Measurements from ENCODE around the gene TRAPPC3.
A peak's percentile ranks its signal among the peaks of the same experiment; 100 is the strongest.

TRAPPC3 gene

GRCh38 chr1:36111151-36111550 lies 38.1 kb downstream of the TRAPPC3 start:
- no peaks in the 10 kb centered on the region for H3K79me2 ChIP-seq (ENCODE audit: insufficient read depth, low read length)
- H3K9me3 ChIP-seq (ENCODE audit: insufficient read depth, low read depth, low read length), result no peaks in the 10 kb centered on the region
- H3K36me3 ChIP-seq (ENCODE audit: insufficient read depth, low read length), result no peaks in the 10 kb centered on the region
- H3K4me1 ChIP-seq (ENCODE audit: insufficient read depth, low read length, poor library complexity, severe bottlenecking), result peaks cover 38% of the 10 kb centered on the region
- no peak overlapping the region for H3K9ac ChIP-seq (ENCODE audit: low read depth, low read length, poor library complexity, severe bottlenecking)
- H3K4me3 ChIP-seq (ENCODE audit: low read length, poor library complexity, severe bottlenecking), result no peak overlapping the region
- H3F3A ChIP-seq (ENCODE audit: low read depth), result no peaks in the 10 kb centered on the region
- no peaks in the 10 kb centered on the region for H4K20me1 ChIP-seq (ENCODE audit: insufficient read depth, low read length, poor library complexity, severe bottlenecking)
- no peak overlapping the region for H2AFZ ChIP-seq (ENCODE audit: low read length)
- H3K4me2 ChIP-seq (ENCODE audit: low read depth, low read length, poor library complexity, severe bottlenecking), result no peak overlapping the region
- TF ChIP-seq CTCF (conservative IDR thresholded peaks at IDR 0.05; ENCODE audit: low read length) (no peak), EZH2phosphoT487 (IDR thresholded peaks at IDR 0.05; ENCODE audit: borderline replicate concordance) (no peak)
- no peaks in the 10 kb centered on the region for H3K9me2 ChIP-seq (replicated peaks; ENCODE audit: low read depth, low read length)
- no peaks in the 10 kb centered on the region for H3K27me3 ChIP-seq (ENCODE audit: insufficient read depth, low read length, poor library complexity, severe bottlenecking)

- Histone ChIP-seq H3F3A (ENCODE audit: low read depth) (no peaks in the 10 kb centered on the region), H3K4me2 (ENCODE audit: low read depth, low read length, poor library complexity, severe bottlenecking) (peak overlapping the region; percentile 58), H3K4me1 (ENCODE audit: insufficient read depth, low read length, poor library complexity, severe bottlenecking) (peaks cover 40% of the 10 kb centered on the region), H3K9me2 (replicated peaks; ENCODE audit: low read depth, low read length) (no peaks in the 10 kb centered on the region), H3K9me3 (ENCODE audit: insufficient read depth, low read depth, low read length) (no peaks in the 10 kb centered on the region), H4K20me1 (ENCODE audit: insufficient read depth, low read length, poor library complexity, severe bottlenecking) (no peaks in the 10 kb centered on the region), H2AFZ (ENCODE audit: low read length) (peak overlapping the region; percentile 59), H3K4me3 (ENCODE audit: low read length, poor library complexity, severe bottlenecking) (peak overlapping the region; percentile 35), H3K36me3 (ENCODE audit: insufficient read depth, low read length) (no peaks in the 10 kb centered on the region), H3K9ac (ENCODE audit: low read depth, low read length, poor library complexity, severe bottlenecking) (peak overlapping the region; percentile 17), H3K27me3 (ENCODE audit: insufficient read depth, low read length, poor library complexity, severe bottlenecking) (no peaks in the 10 kb centered on the region), H3K79me2 (ENCODE audit: insufficient read depth, low read length) (no peaks in the 10 kb centered on the region)
- no peak for TF ChIP-seq EZH2phosphoT487 (IDR thresholded peaks at IDR 0.05; ENCODE audit: borderline replicate concordance)
- TF ChIP-seq CTCF (conservative IDR thresholded peaks at IDR 0.05; ENCODE audit: low read length), result no peak
Observed at GRCh38 chr1:36109041-36109679, 40.1 kb downstream of the TRAPPC3 start.

GRCh38 chr1:36108314-36108713 lies 41.0 kb downstream of the TRAPPC3 start:
- H3K4me3 ChIP-seq (ENCODE audit: low read length, poor library complexity, severe bottlenecking), result no peak overlapping the region
- no peaks in the 10 kb centered on the region for H3K36me3 ChIP-seq (ENCODE audit: insufficient read depth, low read length)
- peak overlapping the region; percentile 58 for H3K4me2 ChIP-seq (ENCODE audit: low read depth, low read length, poor library complexity, severe bottlenecking)
- H4K20me1 ChIP-seq (ENCODE audit: insufficient read depth, low read length, poor library complexity, severe bottlenecking), result no peaks in the 10 kb centered on the region
- no peaks in the 10 kb centered on the region for H3K9me3 ChIP-seq (ENCODE audit: insufficient read depth, low read depth, low read length)
- H3K4me1 ChIP-seq (ENCODE audit: insufficient read depth, low read length, poor library complexity, severe bottlenecking), result peaks cover 40% of the 10 kb centered on the region
- no peak for TF ChIP-seq EZH2phosphoT487 (IDR thresholded peaks at IDR 0.05; ENCODE audit: borderline replicate concordance)
- TF ChIP-seq CTCF (conservative IDR thresholded peaks at IDR 0.05; ENCODE audit: low read length), result no peak
- H3K9ac ChIP-seq (ENCODE audit: low read depth, low read length, poor library complexity, severe bottlenecking), result no peak overlapping the region
- H3F3A ChIP-seq (ENCODE audit: low read depth), result no peaks in the 10 kb centered on the region
- H2AFZ ChIP-seq (ENCODE audit: low read length), result no peak overlapping the region
- no peaks in the 10 kb centered on the region for H3K27me3 ChIP-seq (ENCODE audit: insufficient read depth, low read length, poor library complexity, severe bottlenecking)
- no peaks in the 10 kb centered on the region for H3K79me2 ChIP-seq (ENCODE audit: insufficient read depth, low read length)
- no peaks in the 10 kb centered on the region for H3K9me2 ChIP-seq (replicated peaks; ENCODE audit: low read depth, low read length)

Measured in Loucy (cell line).